Sigmoid colon (tissue), 7 donors: Measurements from ENCODE around the gene NDUFAF2. TPM values are rescaled to one million over a fixed set of nuclear protein-coding genes. Genes with fewer than 3 reads are reported as not detected.

Source experiments
- DNase-seq: peaks from one replicate; pipeline ENCODE4 v3.0.0-alpha.2; 2019
- H3K27ac ChIP-seq, 4 donors: fragments of 200-600 bp; sonication (generic); one replicate each; pipeline ENCODE4 v1.5.1; 2016 to 2019; ENCODE audit warnings: mild to moderate bottlenecking in 1 of 4
- H3K27me3 ChIP-seq, 3 donors: fragments of 200-600 bp; sonication (generic); one replicate each; pipeline ENCODE4 v1.5.1; 2019; ENCODE audit warnings: mild to moderate bottlenecking in 1 of 3
- H3K36me3 ChIP-seq, 4 donors: fragments of 200-600 bp; sonication (generic); one replicate each; pipeline ENCODE4 v1.5.1; 2016 to 2019
- H3K4me1 ChIP-seq, 4 donors: fragments of 200-600 bp; sonication (generic); one replicate each; pipeline ENCODE4 v1.5.1; 2017 to 2019
- H3K4me3 ChIP-seq, 4 donors: fragments of 200-600 bp; sonication (generic); one replicate each; pipeline ENCODE4 v1.5.1; 2017 to 2019; ENCODE audit warnings: mild to moderate bottlenecking in 2 of 4, moderate library complexity in 1 of 4
- H3K9me3 ChIP-seq, 4 donors: fragments of 200-600 bp in 3 of 4; sonication (generic) in 3 of 4; one replicate each; pipeline versions ENCODE4 v1.5.1 to v1.6.1; 2013 to 2019
- CTCF ChIP-seq, 4 experiments: fragments of 450-650 bp in 3 of 4; fragments of 200-600 bp in 1 of 4; IDR thresholded peaks; one replicate each; pipeline ENCODE4 v1.5.1; 2016 to 2019; ENCODE audit warnings: antibody characterized with exemption in 4 of 4, mild to moderate bottlenecking in 3 of 4, moderate library complexity in 2 of 4
- EP300 ChIP-seq, 4 donors: sonication (generic); formaldehyde crosslinking; IDR thresholded peaks; one replicate each; pipeline ENCODE4 v1.6.1; 2017; ENCODE audit warnings: antibody characterized with exemption in 4 of 4
- POLR2A ChIP-seq, 2 donors: fragments of 450-650 bp; IDR thresholded peaks; one replicate each; pipeline ENCODE4 v1.6.1; 2016; ENCODE audit warnings: antibody characterized with exemption in 2 of 2, mild to moderate bottlenecking in 2 of 2, moderate library complexity in 2 of 2
- POLR2AphosphoS5 ChIP-seq, 4 donors: sonication (generic); formaldehyde crosslinking; IDR thresholded peaks; one replicate each; pipeline ENCODE4 v1.6.1; 2017; ENCODE audit warnings: antibody characterized with exemption in 4 of 4
- WGBS, 2 donors: extraction: QIAGEN DNeasy Blood & Tissue Kit; methylation state at CpG; one replicate each; pipeline ENCODE4 v1.1.7; 2013; 5-methylcytosine and 5-hydroxymethylcytosine counted together
- intact Hi-C: fragments of 100-400 bp; cut with DNase I; formaldehyde crosslinking; loops from one replicate; pipeline ENCODE4 v1.15.1; 2023
- polyA plus RNA-seq, 3 donors: library from polyadenylated mRNA; stranded (reverse); fragments of 200-250 nt; gene quantifications; one replicate each; pipeline ENCODE4 v1.2.3, GENCODE V29; 2013
- total RNA-seq, 4 donors: library from RNA; depleted of rRNA; stranded (reverse); fragments of >200 nt; gene quantifications; one replicate each; pipeline ENCODE4 v1.1.0, GENCODE V29; 2016
- donor health status: healthy with polysubstance abuse.
- donor health status: Bipolar disorder and iron deficiency.
- donor health status: healthy.

Gene NDUFAF2
- total and polyA plus RNA-seq, 7 donors: 33.5 to 48.6 (median 41.5) TPM

- no peaks in the 10 kb centered on the region for H3K36me3 ChIP-seq
- peaks cover 0 to 13% (median 7%) of the 10 kb centered on the region in 4 donors for H3K4me1 ChIP-seq
- peaks cover 0 to 2% (median 0%) of the 10 kb centered on the region in 4 donors for H3K9me3 ChIP-seq
- H3K27me3 ChIP-seq: no peaks in the 10 kb centered on the region
- WGBS, 2 donors: 0% methylated on average over 1 of the region's 1 CpG
- no peak overlapping the region for H3K27ac ChIP-seq
- DNase-seq: no peak
- intact Hi-C loops: no loop called here
- H3K4me3 ChIP-seq: no peak overlapping the region
- no peak for TF ChIP-seq POLR2A (IDR thresholded peaks at IDR 0.05)
These were observed 103.5 kb downstream of the NDUFAF2 start for GRCh38 chr5:61048534-61048933.

- H3K27me3 ChIP-seq: no peaks in the 10 kb centered on the region
- DNase-seq: no peak
- TF ChIP-seq CTCF (IDR thresholded peaks at IDR 0.05): no peak
- TF ChIP-seq POLR2AphosphoS5 (IDR thresholded peaks at IDR 0.05): no peak
- TF ChIP-seq EP300 (IDR thresholded peaks at IDR 0.05): no peak
- TF ChIP-seq POLR2A (IDR thresholded peaks at IDR 0.05): no peak
- H3K36me3 ChIP-seq: no peaks in the 10 kb centered on the region
- no peak overlapping the region for H3K4me3 ChIP-seq
- intact Hi-C loops: no loop called here
- no peaks in the 10 kb centered on the region for H3K9me3 ChIP-seq
- no peak overlapping the region for H3K27ac ChIP-seq
- WGBS, 2 donors: 77 to 97% methylated on average over 1 of the region's 1 CpG
- peaks cover 0 to 13% (median 7%) of the 10 kb centered on the region in 4 donors for H3K4me1 ChIP-seq
These were observed 105.3 kb downstream of the NDUFAF2 start for GRCh38 chr5:61050292-61050691.

GRCh38 chr5:61051267-61051666, 106.3 kb downstream of the NDUFAF2 start:
- H3K36me3 ChIP-seq: no peaks in the 10 kb centered on the region
- no peaks in the 10 kb centered on the region for H3K9me3 ChIP-seq
- H3K27me3 ChIP-seq: no peaks in the 10 kb centered on the region
- peaks cover 0 to 13% (median 7%) of the 10 kb centered on the region in 4 donors for H3K4me1 ChIP-seq
- TF ChIP-seq POLR2A (IDR thresholded peaks at IDR 0.05) (no peak), POLR2AphosphoS5 (IDR thresholded peaks at IDR 0.05) (no peak), EP300 (IDR thresholded peaks at IDR 0.05) (no peak), CTCF (IDR thresholded peaks at IDR 0.05) (no peak)
- H3K27ac ChIP-seq: no peak overlapping the region
- 93 to 94% methylated on average over 1 of the region's 1 CpG for WGBS, 2 donors
- no peak for DNase-seq
- no peak overlapping the region for H3K4me3 ChIP-seq
- intact Hi-C loops: no loop called here

DNA sequence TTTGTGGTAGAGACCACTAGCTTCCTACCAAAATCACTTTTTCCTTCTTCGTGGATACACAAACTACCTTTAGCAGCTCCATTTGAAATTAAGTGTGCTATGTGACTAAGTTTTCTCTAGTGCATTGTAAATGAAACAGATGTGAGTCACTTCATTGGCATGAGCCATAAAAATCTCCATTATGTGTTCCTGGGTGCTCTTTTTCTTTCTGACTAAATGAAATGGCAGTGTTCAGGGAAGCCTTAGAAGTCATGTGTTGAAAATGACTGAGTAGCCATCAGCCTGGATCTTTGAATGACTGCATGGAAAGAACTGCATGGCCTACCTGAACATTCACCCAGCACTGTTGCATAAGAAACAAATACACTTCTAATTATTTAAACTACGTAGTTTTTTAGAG, 107.9 kb downstream of the NDUFAF2 start:
- intact Hi-C loops: no loop called here

DNA sequence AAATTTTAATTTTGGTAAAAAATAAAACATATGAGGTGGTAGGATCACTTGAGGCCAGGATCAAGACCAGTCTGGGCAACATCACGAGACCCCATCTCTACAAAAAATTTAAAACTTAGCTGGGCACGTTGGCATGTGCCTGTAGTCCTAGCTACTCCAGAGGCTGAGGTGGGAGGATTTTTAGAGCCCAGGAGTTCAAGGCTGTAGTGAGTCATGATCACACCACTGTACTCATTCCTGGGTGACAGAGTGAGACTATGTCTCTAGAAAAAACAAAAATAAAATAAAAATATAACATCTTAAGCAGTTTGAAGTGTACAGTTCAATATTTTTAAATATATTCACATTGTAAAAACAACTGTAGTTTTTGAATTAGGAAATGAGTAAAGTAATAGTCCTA, 108.9 kb downstream of the NDUFAF2 start:
- 43 to 47% methylated on average over 2 of the region's 2 CpGs for WGBS, 2 donors
- intact Hi-C loops: no loop called here
- Histone ChIP-seq H3K4me1 (peaks cover 0 to 13% (median 7%) of the 10 kb centered on the region in 4 donors), H3K27ac (no peak overlapping the region), H3K9me3 (no peaks in the 10 kb centered on the region), H3K27me3 (no peaks in the 10 kb centered on the region), H3K36me3 (no peaks in the 10 kb centered on the region), H3K4me3 (no peak overlapping the region)
- TF ChIP-seq POLR2AphosphoS5 (IDR thresholded peaks at IDR 0.05) (no peak), EP300 (IDR thresholded peaks at IDR 0.05) (no peak), CTCF (IDR thresholded peaks at IDR 0.05) (no peak), POLR2A (IDR thresholded peaks at IDR 0.05) (no peak)
- DNase-seq: no peak

More for the DNA sequence above, 107.9 kb downstream of the NDUFAF2 start:
- no peaks in the 10 kb centered on the region for H3K27me3 ChIP-seq
- no peaks in the 10 kb centered on the region for H3K9me3 ChIP-seq
- H3K4me1 ChIP-seq: peaks cover 0 to 13% (median 7%) of the 10 kb centered on the region in 4 donors
- WGBS, 2 donors: 62 to 90% methylated on average over 2 of the region's 2 CpGs
- DNase-seq: no peak
- no peak overlapping the region for H3K4me3 ChIP-seq
- no peak overlapping the region for H3K27ac ChIP-seq
- TF ChIP-seq CTCF (IDR thresholded peaks at IDR 0.05) (no peak), POLR2A (IDR thresholded peaks at IDR 0.05) (no peak), EP300 (IDR thresholded peaks at IDR 0.05) (no peak), POLR2AphosphoS5 (IDR thresholded peaks at IDR 0.05) (no peak)
- H3K36me3 ChIP-seq: no peaks in the 10 kb centered on the region
